ENCODE measurements around the gene DEDD2. TPM values are rescaled to one million over a fixed set of nuclear protein-coding genes. Genes with fewer than 3 reads are reported as not detected.

DEDD2 gene
- total RNA-seq, 1 experiment from 2014 or later, result 45.6 TPM

DNA sequence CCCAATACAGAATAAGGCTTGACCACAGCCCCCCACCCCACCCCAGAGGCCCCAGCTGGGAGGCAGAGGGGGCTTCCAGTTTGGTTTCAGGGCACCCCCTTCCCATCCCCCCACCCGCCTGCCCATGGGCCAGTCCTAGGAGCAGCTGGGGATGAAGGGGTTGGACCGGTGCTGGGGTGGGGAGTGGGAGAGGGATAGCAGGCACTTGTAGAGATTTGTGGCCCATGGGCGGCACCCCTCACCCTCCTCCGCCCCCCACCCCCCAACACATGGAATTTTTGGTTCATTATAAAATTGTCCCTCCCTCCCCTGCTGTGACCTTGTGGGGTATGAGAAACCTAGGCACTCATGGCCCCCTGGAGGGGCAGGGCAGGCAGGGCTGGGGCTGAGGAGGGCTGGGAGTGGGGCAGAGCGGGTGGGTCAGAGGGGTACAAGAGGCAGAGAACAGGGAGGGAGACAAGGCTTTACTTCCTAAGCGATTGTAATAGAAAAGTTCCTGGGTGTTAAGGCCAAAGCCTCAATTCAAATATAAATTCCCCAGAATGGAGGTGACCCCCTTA, 30.2 kb upstream of the DEDD2 start:
- Histone ChIP-seq H3K4me1 (replicated peaks; ENCODE audit: insufficient read depth) (peaks cover 10% of the 10 kb centered on the region), H3K9me3 (ENCODE audit: insufficient read depth, low read depth) (no peaks in the 10 kb centered on the region), H3K79me2 (ENCODE audit: low read depth) (peaks cover 27% of the 10 kb centered on the region), H3K27me3 (ENCODE audit: insufficient read depth, low read depth) (no peaks in the 10 kb centered on the region), H2AFZ (no peak overlapping the region), H3K9me2 (ENCODE audit: insufficient read depth) (no peaks in the 10 kb centered on the region), H3K4me3 (no peak overlapping the region), H3K27ac (no peak overlapping the region), H3K4me2 (no peak overlapping the region), H3K36me3 (ENCODE audit: low read depth) (no peaks in the 10 kb centered on the region), H4K20me1 (ENCODE audit: insufficient read depth) (peaks cover 14% of the 10 kb centered on the region; the same call in 1 of the 2 replicates), H3F3A (ENCODE audit: insufficient read depth, low read depth) (peaks cover 23% of the 10 kb centered on the region)
- BruUV-seq (replicated peaks), result no TSS peak
- ChIA-PET CTCF (interaction anchor here (0.6 to 1.9 kb wide), 2 partner anchors 32 to 194 kb away, joined by 7 to 11 read pairs; no protein-coding TSS in a partner anchor), POLR2A (ENCODE audit: unreplicated experiment) (interaction anchor here (0.5 kb wide), 2 partner anchors 34 to 1277 kb away, joined by 3 to 11 read pairs; no protein-coding TSS in a partner anchor)
- DNase-seq, result no peak
- intact Hi-C loops (cut with micrococcal nuclease; ENCODE audit: unreplicated experiment), result no loop called here
- TF ChIP-seq, protein P1, sequence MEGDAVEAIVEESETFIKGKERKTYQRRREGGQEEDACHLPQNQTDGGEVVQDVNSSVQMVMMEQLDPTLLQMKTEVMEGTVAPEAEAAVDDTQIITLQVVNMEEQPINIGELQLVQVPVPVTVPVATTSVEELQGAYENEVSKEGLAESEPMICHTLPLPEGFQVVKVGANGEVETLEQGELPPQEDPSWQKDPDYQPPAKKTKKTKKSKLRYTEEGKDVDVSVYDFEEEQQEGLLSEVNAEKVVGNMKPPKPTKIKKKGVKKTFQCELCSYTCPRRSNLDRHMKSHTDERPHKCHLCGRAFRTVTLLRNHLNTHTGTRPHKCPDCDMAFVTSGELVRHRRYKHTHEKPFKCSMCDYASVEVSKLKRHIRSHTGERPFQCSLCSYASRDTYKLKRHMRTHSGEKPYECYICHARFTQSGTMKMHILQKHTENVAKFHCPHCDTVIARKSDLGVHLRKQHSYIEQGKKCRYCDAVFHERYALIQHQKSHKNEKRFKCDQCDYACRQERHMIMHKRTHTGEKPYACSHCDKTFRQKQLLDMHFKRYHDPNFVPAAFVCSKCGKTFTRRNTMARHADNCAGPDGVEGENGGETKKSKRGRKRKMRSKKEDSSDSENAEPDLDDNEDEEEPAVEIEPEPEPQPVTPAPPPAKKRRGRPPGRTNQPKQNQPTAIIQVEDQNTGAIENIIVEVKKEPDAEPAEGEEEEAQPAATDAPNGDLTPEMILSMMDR (conservative IDR thresholded peaks at IDR 0.05), result no peak
- TF ChIP-seq EZH2 (IDR thresholded peaks at IDR 0.05; ENCODE audit: low read depth), result no peak

DNA sequence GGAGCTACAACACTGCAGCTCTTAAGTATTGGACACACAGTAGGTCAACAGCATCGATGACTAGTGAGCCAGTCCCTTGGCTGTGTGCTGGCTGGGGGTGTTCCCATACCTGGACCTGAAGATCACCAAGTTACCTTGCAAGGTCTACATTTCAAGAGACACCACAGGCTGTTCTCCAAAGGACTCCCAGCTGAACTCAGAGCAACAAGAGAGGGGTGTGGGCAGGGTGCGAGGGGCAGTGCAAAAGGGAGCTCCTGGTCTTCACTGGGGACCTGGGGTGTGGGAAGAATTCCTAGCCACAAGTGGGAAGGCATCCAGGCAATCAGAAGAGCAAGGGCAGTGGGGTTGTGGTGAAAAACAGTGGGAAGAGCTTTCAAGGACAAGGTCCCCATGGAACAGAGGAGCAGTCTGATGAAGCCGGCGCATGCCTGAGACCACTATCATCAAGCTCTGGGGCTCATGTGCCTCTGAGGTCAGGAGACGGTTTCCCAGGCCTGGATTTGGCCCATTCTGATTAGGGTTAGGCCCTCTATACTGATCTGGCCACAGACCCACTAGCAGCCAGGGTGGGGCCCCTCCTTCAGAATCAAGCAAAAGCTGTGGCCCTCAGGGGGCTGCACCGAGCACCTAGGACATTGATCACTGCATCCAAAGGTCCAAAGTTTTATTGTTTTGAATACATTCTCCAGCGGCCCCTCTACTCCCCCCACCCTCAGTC, 29.6 kb upstream of the DEDD2 start:
- Histone ChIP-seq H3K79me2 (ENCODE audit: low read depth) (peaks cover 20% of the 10 kb centered on the region), H3K4me1 (replicated peaks; ENCODE audit: insufficient read depth) (0 out of 2 replicates have a peak, but pooled peaks cover 6% of the 10 kb centered on the region), H3K27ac (no peak overlapping the region; the same call in 1 of the 2 replicates), H4K20me1 (ENCODE audit: insufficient read depth) (peaks cover 14% of the 10 kb centered on the region; the same call in 1 of the 2 replicates), H2AFZ (no peak overlapping the region), H3K4me3 (no peak overlapping the region), H3K36me3 (ENCODE audit: low read depth) (no peaks in the 10 kb centered on the region), H3K27me3 (ENCODE audit: insufficient read depth, low read depth) (no peaks in the 10 kb centered on the region), H3K4me2 (no peak overlapping the region), H3K9me3 (ENCODE audit: insufficient read depth, low read depth) (no peaks in the 10 kb centered on the region), H3F3A (ENCODE audit: insufficient read depth, low read depth) (peaks cover 23% of the 10 kb centered on the region), H3K9me2 (ENCODE audit: insufficient read depth) (no peaks in the 10 kb centered on the region)
- intact Hi-C loops (cut with micrococcal nuclease; ENCODE audit: unreplicated experiment), result no loop called here
- POLR2A ChIA-PET (ENCODE audit: unreplicated experiment), result interaction anchor here (0.5 to 0.7 kb wide), 4 partner anchors 34 to 1421 kb away, joined by 3 to 11 read pairs (median 5); no protein-coding TSS in a partner anchor
- no TSS peak for BruUV-seq (replicated peaks)
- CTCF ChIA-PET, result interaction anchor here (1.9 kb wide), 1 partner anchor 32 kb away, joined by 7 read pairs; no protein-coding TSS in a partner anchor
- TF ChIP-seq EZH2 (IDR thresholded peaks at IDR 0.05; ENCODE audit: low read depth), result no peak
- TF ChIP-seq, protein P1 (conservative IDR thresholded peaks at IDR 0.05), result no peak
- DNase-seq, result no peak

DNA sequence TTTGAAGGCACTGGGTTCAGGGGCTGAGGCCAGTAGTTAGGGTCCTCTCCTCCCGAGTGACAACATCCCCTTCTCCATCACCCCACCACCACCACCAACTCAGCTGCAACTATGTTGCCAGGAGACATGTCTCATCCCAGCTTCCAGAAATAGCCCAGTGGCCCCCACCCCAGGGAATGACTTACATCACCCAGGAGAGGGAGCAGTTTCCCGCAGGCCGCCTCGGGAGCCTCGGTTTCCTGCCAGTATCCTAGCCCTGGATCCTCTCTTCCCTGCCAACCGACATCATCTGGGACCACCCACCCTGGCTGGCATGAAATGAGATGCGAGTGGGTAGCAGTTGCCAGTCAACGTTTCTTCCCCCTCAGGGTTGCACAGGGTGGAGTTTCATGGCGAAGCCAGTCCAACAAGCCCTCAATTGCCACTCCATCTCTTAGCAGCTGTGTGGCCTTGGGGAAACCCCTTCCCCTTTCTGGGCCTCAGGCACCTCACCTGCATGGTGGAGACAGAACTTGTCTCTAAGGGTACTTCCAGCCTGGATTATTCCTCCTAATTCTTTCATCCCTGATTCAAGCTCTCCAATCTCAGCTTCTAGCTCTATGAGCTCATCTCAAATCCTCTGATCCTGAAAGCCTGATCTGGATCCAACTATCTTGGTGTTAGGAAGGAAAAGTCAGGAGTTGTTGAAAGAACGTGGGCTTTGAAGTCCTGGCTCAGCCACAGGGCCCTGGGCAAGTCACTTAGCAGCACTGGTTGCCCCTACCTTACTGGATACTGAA, 28.9 kb upstream of the DEDD2 start:
- Histone ChIP-seq H3K4me3 (no peak overlapping the region), H3K27ac (no peak overlapping the region; the same call in 1 of the 2 replicates), H3K79me2 (ENCODE audit: low read depth) (peaks cover 21% of the 10 kb centered on the region), H3K4me2 (no peak overlapping the region), H2AFZ (no peak overlapping the region), H3K36me3 (ENCODE audit: low read depth) (no peaks in the 10 kb centered on the region), H3K9me3 (ENCODE audit: insufficient read depth, low read depth) (no peaks in the 10 kb centered on the region), H3F3A (ENCODE audit: insufficient read depth, low read depth) (peaks cover 23% of the 10 kb centered on the region), H3K9me2 (ENCODE audit: insufficient read depth) (no peaks in the 10 kb centered on the region), H3K27me3 (ENCODE audit: insufficient read depth, low read depth) (no peaks in the 10 kb centered on the region), H3K4me1 (replicated peaks; ENCODE audit: insufficient read depth) (peaks cover 9% of the 10 kb centered on the region), H4K20me1 (ENCODE audit: insufficient read depth) (peaks cover 14% of the 10 kb centered on the region; the same call in 1 of the 2 replicates)
- POLR2A ChIA-PET (ENCODE audit: unreplicated experiment), result interaction anchor here (0.6 to 0.7 kb wide), 2 partner anchors 195 to 1422 kb away, joined by 4 to 6 read pairs; no protein-coding TSS in a partner anchor
- TF ChIP-seq, protein P1 (conservative IDR thresholded peaks at IDR 0.05), result no peak
- TF ChIP-seq EZH2 (IDR thresholded peaks at IDR 0.05; ENCODE audit: low read depth), result no peak
- CTCF ChIA-PET, result interaction anchor here (1.9 kb wide), 1 partner anchor 33 kb away, joined by 7 read pairs; no protein-coding TSS in a partner anchor
- peak in 1 of 2 experiments; percentile 31 for DNase-seq
- intact Hi-C loops (cut with micrococcal nuclease; ENCODE audit: unreplicated experiment), result no loop called here
- no TSS peak for BruUV-seq (replicated peaks)
